Parathyroid adenoma (tissue), 2 donors: Measurements from ENCODE around the gene PGM2.

ENCODE experiments used
- H2AFZ ChIP-seq: fragments of 300-600 bp; sonication (generic); one replicate; pipeline ENCODE4 v1.7.0; 2017; ENCODE audit warnings: antibody characterized with exemption, mild to moderate bottlenecking
- H3K27ac ChIP-seq: fragments of 300-600 bp; sonication (generic); one replicate; pipeline ENCODE4 v1.7.0; 2017
- H3K27me3 ChIP-seq: fragments of 300-600 bp; sonication (generic); one replicate; pipeline ENCODE4 v1.7.0; 2017; ENCODE audit warnings: low read length; ENCODE audit not compliant: control insufficient read depth, insufficient read depth
- H3K36me3 ChIP-seq: fragments of 300-600 bp; sonication (generic); one replicate; pipeline ENCODE4 v1.7.0; 2017; ENCODE audit warnings: low read length; ENCODE audit not compliant: control insufficient read depth, insufficient read depth
- H3K4me1 ChIP-seq: fragments of 300-600 bp; sonication (generic); one replicate; pipeline ENCODE4 v1.7.0; 2017; ENCODE audit warnings: control low read depth
- H3K4me2 ChIP-seq: fragments of 300-600 bp; sonication (generic); one replicate; pipeline ENCODE4 v1.7.0; 2017; ENCODE audit warnings: low read length
- H3K4me3 ChIP-seq: fragments of 300-600 bp; sonication (generic); one replicate; pipeline ENCODE4 v1.7.0; 2017; ENCODE audit warnings: low read depth, low read length
- H3K79me2 ChIP-seq: fragments of 300-600 bp; sonication (generic); one replicate; pipeline ENCODE4 v1.7.0; 2017; ENCODE audit warnings: control low read depth
- H3K9ac ChIP-seq: fragments of 300-600 bp; sonication (generic); one replicate; pipeline ENCODE4 v1.7.0; 2017; ENCODE audit warnings: mild to moderate bottlenecking
- H3K9me3 ChIP-seq: fragments of 300-600 bp; sonication (generic); one replicate; pipeline ENCODE4 v1.7.0; 2017; ENCODE audit warnings: low read length; ENCODE audit not compliant: control insufficient read depth
- CTCF ChIP-seq: fragments of 300-600 bp; sonication (generic); IDR thresholded peaks from one replicate; pipeline ENCODE4 v1.7.0; 2017; ENCODE audit warnings: antibody characterized with exemption, mild to moderate bottlenecking
- donor health status: primary hyperparathyroidism.

PGM2 gene

GRCh38 chr4:37893164-37893563 lies 66.7 kb downstream of the PGM2 start:
- TF ChIP-seq CTCF: no peak
- H3K4me2 ChIP-seq: no peak overlapping the region
- no peaks in the 10 kb centered on the region for H3K9me3 ChIP-seq
- H3K9ac ChIP-seq: no peak overlapping the region
- no peaks in the 10 kb centered on the region for H3K4me1 ChIP-seq
- no peaks in the 10 kb centered on the region for H3K27me3 ChIP-seq
- H3K79me2 ChIP-seq: no peaks in the 10 kb centered on the region
- H3K27ac ChIP-seq: no peak overlapping the region
- no peak overlapping the region for H3K4me3 ChIP-seq
- H2AFZ ChIP-seq: no peak overlapping the region
- no peaks in the 10 kb centered on the region for H3K36me3 ChIP-seq

- Histone ChIP-seq H3K4me3 (no peak overlapping the region), H2AFZ (no peak overlapping the region), H3K9ac (no peak overlapping the region), H3K27me3 (no peaks in the 10 kb centered on the region), H3K4me1 (no peaks in the 10 kb centered on the region), H3K36me3 (no peaks in the 10 kb centered on the region), H3K79me2 (no peaks in the 10 kb centered on the region), H3K9me3 (no peaks in the 10 kb centered on the region), H3K27ac (no peak overlapping the region), H3K4me2 (no peak overlapping the region)
- TF ChIP-seq CTCF: no peak
These were observed 68.8 kb downstream of the PGM2 start for GRCh38 chr4:37895271-37895670.

GRCh38 chr4:37896206-37896860 lies 69.8 kb downstream of the PGM2 start:
- no peaks in the 10 kb centered on the region for H3K9me3 ChIP-seq
- TF ChIP-seq CTCF: no peak

GRCh38 chr4:37902212-37902611 lies 75.7 kb downstream of the PGM2 start:
- H3K27ac ChIP-seq: no peak overlapping the region
- H3K27me3 ChIP-seq: no peaks in the 10 kb centered on the region
- no peaks in the 10 kb centered on the region for H3K79me2 ChIP-seq
- no peak overlapping the region for H3K4me2 ChIP-seq
- TF ChIP-seq CTCF: no peak
- H3K9me3 ChIP-seq: no peaks in the 10 kb centered on the region
- H3K4me3 ChIP-seq: no peak overlapping the region
- H3K4me1 ChIP-seq: no peaks in the 10 kb centered on the region
- H2AFZ ChIP-seq: no peak overlapping the region
- no peaks in the 10 kb centered on the region for H3K36me3 ChIP-seq
- no peak overlapping the region for H3K9ac ChIP-seq

More at GRCh38 chr4:37896206-37896860, 69.8 kb downstream of the PGM2 start:
- Histone ChIP-seq H3K36me3 (no peaks in the 10 kb centered on the region), H3K27ac (no peak overlapping the region), H3K4me3 (no peak overlapping the region), H3K9ac (no peak overlapping the region), H3K4me2 (no peak overlapping the region), H3K4me1 (no peaks in the 10 kb centered on the region), H2AFZ (no peak overlapping the region), H3K27me3 (no peaks in the 10 kb centered on the region), H3K79me2 (no peaks in the 10 kb centered on the region)
